Endothelial cell of umbilical vein (primary cell): ENCODE results near the gene ADAMTS12.

Experiments used
- GATA2 ChIP-seq: IDR thresholded peaks from 2 replicates; pipeline ENCODE4 v1.7.0; 2011; ENCODE audit warnings: low read depth, mild to moderate bottlenecking, moderate library complexity, mixed read lengths, low read length; ENCODE audit not compliant: insufficient read length, insufficient read depth
- JUN ChIP-seq: IDR thresholded peaks from 2 replicates; pipeline ENCODE4 v1.6.1; 2011; ENCODE audit warnings: borderline replicate concordance, low read depth; ENCODE audit not compliant: insufficient read length, insufficient read depth
- POLR2A ChIP-seq: IDR thresholded peaks from 2 replicates; pipeline ENCODE4 v1.6.1; 2012; ENCODE audit warnings: low read depth, mild to moderate bottlenecking, control low read depth, low read length
- POLR2AphosphoS5 ChIP-seq: IDR thresholded peaks from 2 replicates; pipeline ENCODE4 v1.6.1; 2012; ENCODE audit warnings: low read depth, mild to moderate bottlenecking, control low read depth, low read length, moderate library complexity; ENCODE audit not compliant: insufficient read depth
- TF ChIP-seq, protein P1 (sequence below), 2 donors: IDR thresholded peaks; 1 replicate in 1 of 2; 2 replicates in 1 of 2; pipeline ENCODE4 v1.5.1; 2011; ENCODE audit warnings: low read length in 2 of 2, mild to moderate bottlenecking in 2 of 2, moderate library complexity in 2 of 2, control low read depth in 1 of 2, inconsistent platforms in 1 of 2, low read depth in 1 of 2; ENCODE audit not compliant: insufficient read depth in 1 of 2; ENCODE audit errors: extremely low read depth in 1 of 2

DNA sequence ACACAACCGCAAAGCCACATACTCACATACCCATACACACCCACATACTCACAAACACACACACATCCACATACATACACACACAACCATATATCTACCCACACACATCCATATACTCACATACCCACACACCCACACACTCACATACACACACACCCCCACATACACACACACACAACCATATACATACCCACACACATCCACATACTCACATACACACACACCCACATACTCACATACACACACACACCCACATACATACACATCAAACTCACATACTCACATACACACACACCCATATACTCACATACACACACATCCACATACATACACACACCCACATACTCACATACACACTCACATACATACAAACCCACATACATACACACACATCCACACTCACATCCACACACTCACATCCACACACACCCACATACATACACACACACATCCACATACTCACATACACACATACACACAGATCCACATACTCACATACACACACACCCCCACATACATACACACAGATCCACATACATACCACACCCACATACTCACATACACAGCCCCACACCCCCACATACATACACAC lies 220.0 kb downstream of the ADAMTS12 start:
- TF ChIP-seq, protein P1, sequence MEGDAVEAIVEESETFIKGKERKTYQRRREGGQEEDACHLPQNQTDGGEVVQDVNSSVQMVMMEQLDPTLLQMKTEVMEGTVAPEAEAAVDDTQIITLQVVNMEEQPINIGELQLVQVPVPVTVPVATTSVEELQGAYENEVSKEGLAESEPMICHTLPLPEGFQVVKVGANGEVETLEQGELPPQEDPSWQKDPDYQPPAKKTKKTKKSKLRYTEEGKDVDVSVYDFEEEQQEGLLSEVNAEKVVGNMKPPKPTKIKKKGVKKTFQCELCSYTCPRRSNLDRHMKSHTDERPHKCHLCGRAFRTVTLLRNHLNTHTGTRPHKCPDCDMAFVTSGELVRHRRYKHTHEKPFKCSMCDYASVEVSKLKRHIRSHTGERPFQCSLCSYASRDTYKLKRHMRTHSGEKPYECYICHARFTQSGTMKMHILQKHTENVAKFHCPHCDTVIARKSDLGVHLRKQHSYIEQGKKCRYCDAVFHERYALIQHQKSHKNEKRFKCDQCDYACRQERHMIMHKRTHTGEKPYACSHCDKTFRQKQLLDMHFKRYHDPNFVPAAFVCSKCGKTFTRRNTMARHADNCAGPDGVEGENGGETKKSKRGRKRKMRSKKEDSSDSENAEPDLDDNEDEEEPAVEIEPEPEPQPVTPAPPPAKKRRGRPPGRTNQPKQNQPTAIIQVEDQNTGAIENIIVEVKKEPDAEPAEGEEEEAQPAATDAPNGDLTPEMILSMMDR (IDR thresholded peaks at IDR 0.05; ENCODE audit: extremely low read depth in 1 of 2, insufficient read depth in 1 of 2, low read depth in 1 of 2, low read length in 2 of 2), result no peak
- TF ChIP-seq POLR2A (no peak), GATA2 (no peak), POLR2AphosphoS5 (no peak), JUN (no peak)
